HUDEP-2 (cell line): Measurements from ENCODE around the gene CHRM5.
A peak's percentile ranks its signal among the peaks of the same experiment; 100 is the strongest.

Experiments
- DNase-seq, 76 experiments: peaks; one replicate each; lab custom pipeline; 2025; ENCODE audit not compliant: unreplicated experiment in 76 of 76; lab: John Stamatoyannopoulos, UW

The CHRM5 gene, protein sequence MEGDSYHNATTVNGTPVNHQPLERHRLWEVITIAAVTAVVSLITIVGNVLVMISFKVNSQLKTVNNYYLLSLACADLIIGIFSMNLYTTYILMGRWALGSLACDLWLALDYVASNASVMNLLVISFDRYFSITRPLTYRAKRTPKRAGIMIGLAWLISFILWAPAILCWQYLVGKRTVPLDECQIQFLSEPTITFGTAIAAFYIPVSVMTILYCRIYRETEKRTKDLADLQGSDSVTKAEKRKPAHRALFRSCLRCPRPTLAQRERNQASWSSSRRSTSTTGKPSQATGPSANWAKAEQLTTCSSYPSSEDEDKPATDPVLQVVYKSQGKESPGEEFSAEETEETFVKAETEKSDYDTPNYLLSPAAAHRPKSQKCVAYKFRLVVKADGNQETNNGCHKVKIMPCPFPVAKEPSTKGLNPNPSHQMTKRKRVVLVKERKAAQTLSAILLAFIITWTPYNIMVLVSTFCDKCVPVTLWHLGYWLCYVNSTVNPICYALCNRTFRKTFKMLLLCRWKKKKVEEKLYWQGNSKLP

DNA sequence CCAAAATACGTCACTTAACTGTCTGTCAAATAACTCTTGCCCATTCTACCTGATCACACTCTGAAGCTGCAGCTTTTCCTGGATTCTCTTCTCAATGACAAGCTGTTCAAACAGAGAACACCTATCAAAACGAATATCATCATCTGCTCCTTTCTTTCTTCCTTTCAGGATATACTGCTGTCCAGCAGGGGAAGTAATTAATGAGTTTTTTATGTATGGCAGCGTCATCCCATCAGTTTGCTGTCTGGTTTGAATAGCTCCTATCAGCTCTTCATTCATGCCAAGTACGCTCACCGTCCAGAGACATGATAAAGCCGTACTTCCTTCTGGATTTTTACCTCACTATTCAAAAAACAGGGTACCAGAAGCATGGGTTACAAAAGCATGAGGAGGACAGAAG lies at the start of gene CHRM5:
Gene CHRM5 (plus strand): TSS at position 274 of the 400 bp plus-strand sequence. CDS start 94,221 bp downstream, outside the sequence.
- no peak for DNase-seq

DNA sequence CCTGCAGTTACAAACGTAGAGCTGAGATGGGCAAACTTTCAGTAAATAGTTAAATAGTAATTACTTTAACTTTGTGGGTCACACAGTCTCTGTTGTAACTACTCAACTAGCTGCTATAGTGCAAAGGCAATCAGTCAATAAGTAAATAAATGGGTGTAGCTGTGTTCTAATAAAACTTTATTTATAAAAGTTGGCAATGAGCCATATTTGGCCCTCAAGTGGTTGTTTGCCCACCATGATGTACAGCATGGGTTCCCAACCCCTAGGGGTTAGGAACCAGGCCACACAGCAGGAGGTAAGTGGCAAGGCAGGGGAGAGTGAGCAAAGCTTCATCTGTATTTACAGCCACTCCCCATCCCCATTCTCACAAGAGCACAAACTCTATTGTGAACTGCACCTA lies 44.9 kb upstream of the CHRM5 start:
- no peak for DNase-seq

DNA sequence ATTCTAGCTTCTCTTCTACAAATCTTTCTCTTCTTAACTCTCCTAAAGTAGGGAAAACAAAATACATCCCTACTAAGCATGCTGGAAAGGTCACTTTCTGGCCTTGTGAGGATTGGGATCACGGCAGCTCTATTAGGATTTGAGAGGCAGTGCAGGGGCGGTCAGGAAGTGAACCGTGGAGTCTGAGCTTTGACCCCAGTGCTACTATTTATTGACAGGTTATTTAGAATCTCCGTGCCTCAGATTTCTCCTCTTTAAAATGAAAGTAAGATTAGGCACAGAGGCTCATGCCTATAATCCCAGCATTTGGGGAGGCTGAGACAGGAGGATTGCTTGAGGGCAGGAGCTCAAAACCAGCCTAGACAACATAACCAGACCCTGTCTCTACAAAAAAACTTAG lies 42.0 kb upstream of the CHRM5 start:
- no peak for DNase-seq

DNA sequence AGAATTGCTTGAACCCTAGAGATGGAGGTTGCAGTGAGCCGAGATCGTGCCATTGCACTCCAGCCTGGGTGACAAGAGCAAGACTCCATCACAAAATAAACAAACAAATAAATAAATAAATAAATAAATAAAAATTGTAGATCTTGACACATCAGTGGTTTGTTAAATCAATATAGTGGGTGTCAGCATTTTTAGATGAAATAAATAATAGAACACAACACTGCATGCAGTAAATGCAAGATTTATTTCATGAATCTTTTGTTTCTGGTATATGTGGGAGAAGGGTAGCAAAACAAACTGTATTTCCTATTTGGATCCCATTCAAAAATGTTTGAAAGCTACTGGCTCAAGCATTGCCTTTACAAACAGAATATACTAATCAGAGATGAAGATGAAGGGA lies 35.6 kb upstream of the CHRM5 start:
- no peak for DNase-seq

DNA sequence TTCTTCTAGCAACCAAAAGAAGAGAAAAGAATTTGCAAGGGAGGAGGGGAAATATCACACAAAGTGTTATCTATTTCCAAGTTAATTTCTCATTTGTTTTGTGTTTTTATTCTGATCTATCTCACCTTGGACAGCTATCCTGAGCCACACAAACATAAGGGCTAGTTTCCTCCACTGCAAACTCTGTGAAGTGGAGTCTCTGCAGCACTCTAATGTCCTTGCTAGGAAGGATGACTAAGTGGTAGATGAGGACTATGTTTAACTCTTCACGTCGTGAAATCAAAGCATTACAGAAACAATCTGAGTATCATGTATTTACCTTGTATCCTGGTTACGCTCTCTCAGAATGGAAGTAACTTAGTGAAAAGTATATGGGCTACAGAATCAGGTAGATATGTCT lies 33.9 kb upstream of the CHRM5 start:
- DNase-seq = no peak

DNA sequence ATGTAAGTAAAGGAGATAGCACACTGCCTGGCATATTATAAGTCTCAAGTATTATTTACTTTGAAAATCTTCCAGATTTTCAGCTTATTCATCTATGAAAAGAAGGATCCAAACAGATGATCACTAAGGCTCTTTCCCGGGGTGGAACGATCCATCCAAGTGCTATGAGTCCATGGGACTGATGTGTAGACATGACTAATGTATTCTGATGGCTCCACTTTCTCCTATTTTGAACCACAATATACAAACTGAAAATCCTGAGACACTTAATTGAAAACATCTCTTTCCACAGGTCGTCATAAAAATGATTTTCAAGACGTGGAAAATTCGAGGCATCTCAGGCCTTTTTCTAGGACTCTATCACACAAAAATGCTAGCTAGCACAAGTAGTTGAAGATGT lies 33.4 kb upstream of the CHRM5 start:
- DNase-seq = no peak

DNA sequence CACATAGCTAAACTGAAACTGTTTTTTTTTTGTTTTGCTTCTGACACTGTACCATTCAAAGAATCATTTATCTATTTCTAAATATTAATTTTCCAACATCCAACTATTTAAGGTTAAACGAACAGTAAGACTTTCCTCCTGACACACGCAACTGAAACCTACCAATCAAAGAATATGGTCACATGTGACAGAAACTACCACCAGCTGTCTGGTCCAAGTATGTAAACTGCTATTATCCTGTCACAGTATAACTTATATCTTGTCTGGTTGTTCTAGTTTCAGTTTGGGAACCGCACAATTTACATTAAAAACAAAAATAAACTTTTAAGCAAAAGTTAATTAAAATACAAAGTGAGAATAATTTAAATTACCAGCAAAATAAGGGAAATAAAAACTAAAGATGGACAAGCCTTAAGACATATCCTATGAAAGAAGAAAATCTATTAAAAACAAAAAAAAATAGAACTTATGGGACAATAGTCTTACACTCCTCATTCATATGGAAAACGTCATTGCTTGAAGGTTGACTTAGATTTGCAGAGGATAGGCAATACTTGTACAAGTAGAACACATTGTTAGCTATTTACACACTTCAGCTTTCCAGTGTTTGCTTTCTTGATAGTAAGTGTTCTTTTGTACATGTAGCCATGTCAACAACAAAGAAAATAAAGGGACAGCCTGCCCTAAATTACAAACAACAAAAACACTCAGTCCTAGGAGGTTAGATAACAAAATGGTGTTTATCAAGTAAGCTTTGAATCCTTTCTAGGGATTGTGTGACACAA lies 26.8 kb upstream of the CHRM5 start:
- no peak for DNase-seq

DNA sequence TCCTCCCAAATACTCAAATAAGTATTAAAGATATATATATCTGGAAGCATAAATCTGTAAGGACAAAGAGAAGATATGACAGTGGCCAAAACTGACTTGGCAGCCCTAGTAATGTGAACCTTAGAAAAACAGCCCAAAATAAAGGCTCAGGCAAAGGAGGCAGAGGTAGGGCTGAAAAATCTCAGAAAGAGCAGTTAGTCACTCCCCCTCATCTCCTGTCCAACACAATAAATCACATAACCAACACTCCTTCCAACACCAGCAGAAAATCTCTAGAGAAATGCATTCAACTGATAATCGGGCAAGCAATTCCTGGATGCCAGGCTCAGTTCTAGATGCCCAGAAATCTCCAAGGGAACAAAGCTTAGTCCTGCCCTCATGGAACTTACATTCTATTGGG lies 22.1 kb upstream of the CHRM5 start:
- no peak for DNase-seq

DNA sequence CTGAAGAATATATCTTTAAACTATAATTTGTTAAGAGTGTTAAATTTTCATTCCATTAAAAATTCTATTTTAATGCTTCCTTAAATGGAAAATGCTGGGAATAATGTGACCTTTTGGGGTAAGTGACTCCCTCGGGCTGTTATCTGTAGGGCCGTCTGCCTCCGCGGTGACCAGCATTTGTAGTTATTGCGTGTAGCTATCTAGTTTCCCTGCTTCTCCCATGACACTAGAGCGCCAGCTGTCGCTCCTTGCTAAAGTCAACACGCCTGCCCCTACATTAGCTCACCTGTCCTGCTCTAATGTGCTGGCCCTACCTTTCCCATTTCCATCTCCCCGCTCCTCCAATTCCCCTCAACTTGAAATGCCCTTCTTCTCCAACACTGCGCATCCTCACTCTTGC lies 12.4 kb upstream of the CHRM5 start:
- peak in 73 of 76 experiments; percentile 9 to 81 (median 56) for DNase-seq

DNA sequence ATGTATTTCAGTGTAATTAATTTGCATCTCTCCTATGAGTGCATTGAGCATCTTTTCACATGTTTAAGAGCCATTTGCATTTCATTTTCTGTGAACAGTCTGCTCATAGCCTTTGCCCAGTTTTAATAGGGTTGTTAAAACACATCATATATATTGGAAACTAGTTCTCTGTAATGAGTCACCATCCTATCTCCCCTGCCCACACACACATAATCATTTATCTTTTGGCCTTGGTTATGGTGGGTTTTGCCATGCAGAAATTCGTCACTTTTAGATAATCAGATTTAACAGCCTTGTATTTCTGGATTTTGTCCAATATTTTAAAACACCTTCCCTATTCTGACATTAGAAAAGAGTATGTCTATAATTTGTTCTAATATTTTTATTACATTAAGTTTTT lies 11.9 kb upstream of the CHRM5 start:
- peak in 55 of 76 experiments; percentile 1 to 84 (median 54) for DNase-seq

DNA sequence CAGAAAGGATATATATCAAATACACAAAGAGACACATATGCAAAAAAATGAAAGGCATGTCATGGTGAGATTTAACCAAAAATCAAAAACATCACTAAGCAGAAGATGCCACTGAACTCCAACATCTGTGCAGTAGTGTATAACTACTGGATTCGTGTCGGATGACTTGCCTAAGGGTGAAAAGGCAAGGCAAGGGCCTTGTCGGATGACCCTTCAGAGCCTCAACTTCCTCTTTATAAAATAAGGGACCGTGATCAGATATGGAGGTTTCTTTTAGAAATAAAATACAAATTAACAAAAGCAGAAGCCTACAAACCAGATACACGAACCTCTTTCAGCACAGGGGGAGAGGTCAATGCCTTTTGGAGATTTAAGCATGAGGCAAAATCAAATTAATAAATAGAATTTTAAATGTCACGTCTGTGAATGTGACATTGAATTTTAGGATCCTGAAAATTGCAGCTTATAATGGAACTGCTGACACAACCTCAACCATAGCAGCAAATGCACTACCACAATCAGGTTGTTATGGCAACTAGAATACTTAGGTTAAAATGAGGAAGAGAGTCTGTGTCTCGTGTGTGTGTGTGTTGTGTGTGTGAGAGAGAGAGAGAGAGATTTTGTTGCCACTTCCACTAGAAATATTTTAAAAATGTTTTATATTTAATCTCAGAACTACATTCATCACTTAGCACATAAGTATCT lies 8.3 kb upstream of the CHRM5 start:
- DNase-seq = peak in 2 of 76 experiments; percentile 2 to 3

DNA sequence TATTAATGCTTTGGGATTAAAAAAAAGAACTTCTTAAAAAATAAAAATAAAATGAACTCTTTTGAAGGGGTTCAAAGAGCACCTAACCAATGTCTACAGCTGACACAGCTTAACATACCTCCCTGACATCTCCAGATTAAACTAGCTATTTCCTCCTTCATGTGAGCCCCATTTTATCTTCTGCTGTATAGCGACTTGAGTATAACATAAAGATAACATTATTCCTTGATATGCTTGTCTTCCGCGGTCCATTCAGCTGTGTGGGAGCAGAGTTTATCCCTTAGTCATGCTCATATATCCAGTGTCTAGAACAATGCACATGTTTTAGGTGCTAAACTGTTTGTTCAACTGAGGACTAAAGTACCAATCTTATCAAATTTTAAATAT lies 7.8 kb upstream of the CHRM5 start:
- DNase-seq = peak in 24 of 76 experiments; percentile 5 to 56 (median 23)

DNA sequence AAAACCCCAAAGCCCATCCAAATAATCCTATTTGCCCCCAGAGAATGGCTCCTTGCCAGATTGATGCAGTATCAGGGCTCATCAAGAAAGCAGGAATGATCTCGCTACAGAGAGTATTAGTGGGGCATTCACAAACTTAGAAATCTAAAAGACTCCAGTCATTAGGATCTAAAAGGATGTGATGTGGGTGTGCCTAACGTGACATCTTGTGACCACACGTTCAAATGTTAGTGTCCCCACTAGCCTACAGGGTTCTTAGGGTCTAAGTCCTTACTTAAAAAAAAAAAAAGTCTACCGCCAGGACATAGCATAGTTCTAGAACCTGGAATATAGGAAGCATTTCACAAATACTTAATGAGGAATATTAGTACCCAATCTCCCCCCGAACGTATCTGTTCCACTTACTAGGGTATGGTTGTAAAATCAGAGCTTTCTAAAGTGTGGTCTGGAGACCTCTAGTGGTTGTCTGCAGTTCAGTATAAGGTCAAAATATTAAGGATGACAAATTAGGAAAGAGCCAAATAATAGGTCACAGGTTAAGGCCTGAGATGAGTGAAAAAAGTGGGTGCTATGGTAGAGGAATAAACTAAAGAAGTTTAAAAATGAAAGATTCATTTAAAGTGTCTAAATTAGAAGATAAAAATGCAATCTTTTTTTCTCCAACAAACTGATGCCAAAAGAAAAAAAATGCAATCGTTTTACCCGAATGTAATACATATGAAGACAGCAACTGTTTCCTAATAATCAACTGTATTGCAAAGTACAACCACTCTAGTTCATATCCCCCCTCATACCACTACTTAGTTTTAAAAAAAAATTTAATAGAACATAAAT lies 4.2 kb upstream of the CHRM5 start:
- DNase-seq = peak in 18 of 76 experiments; percentile 2 to 49 (median 26)

DNA sequence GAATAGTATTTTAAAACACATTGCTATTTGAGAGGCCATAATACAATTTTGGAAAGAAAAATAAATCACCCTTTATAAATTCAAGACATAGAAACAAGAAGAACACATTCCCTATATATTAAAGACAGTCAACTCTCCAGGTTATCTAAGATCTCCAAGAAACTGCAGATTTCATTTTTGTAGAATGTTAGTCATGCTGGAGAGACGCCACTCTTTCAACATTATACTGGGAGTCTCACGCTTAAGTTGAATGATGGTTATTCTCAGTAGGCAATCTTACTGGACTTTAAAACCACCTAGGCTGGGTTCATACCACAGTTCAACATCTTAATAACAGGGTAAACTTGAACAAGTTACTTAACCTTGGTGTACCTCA lies 3.6 kb upstream of the CHRM5 start:
- DNase-seq = no peak

DNA sequence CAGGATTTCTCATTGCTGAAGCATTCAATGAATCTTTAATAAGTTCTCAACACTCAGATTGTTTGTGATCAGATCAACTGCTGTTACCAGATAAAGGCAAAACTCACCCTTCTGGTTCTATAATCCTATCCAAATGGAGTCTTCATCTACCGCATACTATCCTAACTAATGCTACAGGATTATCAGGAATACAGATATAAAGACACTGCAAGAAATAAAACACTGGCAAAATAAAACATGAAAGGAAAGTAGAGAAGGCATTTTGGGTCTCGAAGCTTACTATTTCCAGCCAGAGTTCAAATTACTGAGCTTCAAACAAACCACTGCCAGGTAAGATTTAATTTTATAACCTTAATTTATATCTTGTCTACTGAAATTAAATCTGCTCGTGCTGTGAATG lies 524 bp downstream of the CHRM5 start:
- DNase-seq = no peak

DNA sequence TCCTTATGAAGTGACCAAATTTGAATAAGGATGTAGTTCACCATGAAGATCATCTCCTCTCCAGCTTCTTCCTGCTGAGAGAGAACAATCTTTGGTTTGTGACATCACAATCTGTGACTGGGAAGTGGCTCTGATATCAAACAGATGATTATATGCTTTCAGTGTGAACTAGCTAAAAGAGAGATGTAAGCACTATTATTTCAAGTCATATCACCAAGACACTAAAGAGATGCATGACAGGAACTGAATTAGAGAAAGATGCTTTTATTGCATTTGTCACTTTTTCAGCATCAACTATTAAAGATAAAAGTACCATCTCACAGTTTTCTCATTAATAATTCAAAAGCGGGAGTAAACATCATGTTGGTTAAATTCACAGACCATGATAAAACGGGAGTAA lies 3.5 kb downstream of the CHRM5 start:
- DNase-seq = no peak

DNA sequence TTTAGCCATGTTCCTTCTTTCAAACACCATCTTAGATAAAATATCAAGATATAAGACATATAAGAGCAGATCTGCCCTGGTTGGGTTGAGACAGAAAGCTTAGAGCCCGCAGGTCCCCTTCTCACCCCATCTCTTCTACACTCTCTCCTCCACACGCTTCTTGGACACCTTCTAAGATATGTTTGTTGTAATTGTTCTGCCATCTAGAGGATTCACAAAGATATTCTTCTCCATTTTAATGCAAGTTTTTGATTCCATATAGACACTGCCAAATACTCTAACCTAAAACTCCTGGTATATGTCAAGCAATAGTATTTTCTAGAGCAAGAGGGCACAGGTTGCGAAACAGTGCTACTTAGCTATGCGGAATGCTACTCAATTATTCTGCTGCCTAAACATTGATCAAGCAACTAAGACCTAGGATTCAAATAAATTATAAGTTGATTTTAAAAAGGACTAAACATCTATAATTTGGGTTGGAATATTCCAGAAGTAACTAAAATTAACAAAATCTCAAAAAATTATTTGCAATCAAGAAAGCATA lies 6.8 kb downstream of the CHRM5 start:
- DNase-seq = no peak

DNA sequence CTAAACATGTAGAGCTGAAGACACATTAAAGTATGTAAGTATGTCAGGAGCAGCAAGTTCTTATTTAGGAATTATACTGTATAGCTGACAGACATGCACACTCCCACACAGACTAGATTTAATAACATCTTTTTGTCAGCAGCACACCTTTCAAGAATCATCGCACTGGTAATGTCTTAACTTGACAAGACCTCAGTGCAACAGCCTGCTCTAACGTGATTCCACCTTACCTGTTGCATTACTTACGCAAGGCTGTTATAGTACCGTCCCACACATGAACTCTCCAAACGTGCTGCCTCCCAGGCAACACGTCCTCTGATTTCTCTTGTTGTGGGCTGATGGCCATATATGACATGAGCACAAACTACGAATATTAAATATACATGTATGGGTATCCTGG lies 11.9 kb downstream of the CHRM5 start:
- DNase-seq = no peak

DNA sequence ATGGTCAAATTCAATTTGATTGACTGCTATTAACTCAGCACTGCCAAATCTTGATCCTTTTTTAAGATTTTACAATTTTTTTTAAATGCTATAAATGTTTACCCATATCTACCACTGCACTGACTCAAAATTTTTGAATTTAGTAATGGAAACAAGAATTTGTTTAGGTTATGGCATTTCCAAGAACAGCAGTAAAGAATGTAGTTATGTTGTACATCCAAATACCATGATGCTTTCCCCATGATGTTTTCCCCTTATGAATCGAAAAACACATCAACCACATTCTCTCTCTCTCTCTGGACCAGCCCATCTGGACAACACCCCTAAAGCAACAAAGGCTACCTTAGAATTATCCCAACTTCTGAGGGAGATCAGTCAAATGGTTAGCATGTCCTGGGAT lies 14.2 kb downstream of the CHRM5 start:
- DNase-seq = no peak

DNA sequence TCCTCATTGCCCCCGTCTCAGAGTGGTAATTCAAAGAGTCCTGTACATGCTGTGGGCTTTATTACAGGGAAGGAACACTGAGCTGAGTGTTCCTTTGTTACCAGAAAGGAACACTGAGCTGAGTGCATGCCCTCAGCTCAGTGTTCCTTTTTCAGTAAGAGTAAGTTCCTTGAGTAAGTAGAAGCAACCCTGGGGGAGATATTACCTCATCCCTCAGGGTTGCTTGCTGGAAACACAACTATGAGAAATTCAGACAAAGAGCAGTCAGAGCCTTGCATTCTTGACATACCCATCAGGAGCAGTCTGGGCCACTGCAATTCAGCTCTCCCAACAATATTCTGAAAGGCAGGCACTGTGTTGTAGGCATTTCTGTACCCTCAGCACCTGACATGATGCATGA lies 17.0 kb downstream of the CHRM5 start:
- no peak for DNase-seq
